NCI-H1694 (cell line): ENCODE measurements around the gene EWSR1.

Source experiments
- DNase-seq: peaks from one replicate; lab custom pipeline; 2025; lab: John Stamatoyannopoulos, UW

Gene EWSR1

DNA sequence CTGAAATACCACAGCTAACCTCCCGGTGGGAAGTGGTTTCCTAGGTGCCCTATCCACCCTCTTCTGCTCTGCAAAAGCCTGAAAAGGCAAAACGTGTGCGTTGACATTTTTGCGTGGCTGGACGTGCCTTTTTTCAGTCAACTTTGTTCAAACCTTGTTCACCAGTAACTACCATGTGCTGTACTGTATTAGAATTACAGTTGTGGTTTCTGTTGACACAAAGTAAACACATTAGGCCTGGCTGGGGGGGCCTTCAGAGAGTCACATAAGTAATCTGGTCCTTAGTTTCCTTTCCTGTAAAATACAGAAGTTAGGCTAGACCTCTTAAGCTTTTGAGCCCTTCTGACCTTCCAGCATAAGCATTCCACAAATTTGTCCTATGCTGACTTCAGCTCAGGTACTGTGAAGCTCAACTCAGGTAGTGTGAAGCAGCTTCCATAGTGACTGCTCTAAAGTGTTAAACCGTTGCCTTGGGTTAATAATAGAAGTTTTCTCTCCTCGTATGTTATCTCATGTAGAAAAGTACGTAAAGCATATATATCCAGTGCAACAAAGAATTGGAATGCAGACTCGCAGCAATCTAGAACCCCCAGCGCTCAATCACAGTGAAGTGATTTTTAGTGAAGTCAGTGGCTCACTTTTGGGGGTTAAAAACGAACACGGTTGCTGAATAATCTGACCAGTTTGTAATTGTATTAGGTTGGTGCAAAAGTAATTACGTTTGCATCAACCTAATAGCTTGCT lies 1.8 kb downstream of the EWSR1 start:
- DNase-seq, result no peak

DNA sequence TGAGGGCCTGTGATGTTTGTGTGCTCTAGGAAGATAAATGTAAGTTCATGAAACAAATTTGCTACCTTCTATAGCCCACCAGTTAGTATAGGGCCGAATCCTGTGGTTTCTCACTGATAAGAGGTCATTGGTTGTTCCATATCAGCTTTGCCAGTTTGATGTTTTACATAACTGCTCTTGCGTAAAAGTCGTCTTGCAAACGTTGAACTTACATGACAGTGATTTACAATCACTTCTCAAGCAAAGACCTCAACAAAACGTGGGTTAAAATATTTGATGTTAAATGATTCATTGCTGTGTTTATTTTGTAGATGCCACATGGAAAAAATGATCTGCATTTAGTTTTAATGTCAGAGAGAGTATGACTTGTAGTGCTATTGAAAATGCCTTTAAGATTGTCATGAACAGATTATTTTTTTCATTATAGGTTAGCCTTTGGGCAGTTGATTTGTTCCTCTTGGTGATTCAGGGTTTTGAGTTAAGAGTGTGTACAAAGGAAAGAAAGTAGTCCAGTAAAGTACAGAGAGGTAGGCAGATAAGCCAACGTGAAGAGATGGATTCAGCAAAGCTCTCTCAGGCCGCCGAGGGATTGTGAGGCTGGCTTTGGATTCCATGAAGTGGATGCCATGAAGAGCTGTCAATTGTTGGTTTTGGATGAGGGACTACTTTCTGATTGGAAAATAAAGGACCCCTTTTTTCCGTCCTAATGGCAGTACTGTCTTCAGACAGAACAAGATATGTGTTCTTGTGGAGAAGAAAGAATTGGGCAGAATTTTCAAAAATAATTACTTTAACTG lies 2.6 kb downstream of the EWSR1 start:
- no peak for DNase-seq

DNA sequence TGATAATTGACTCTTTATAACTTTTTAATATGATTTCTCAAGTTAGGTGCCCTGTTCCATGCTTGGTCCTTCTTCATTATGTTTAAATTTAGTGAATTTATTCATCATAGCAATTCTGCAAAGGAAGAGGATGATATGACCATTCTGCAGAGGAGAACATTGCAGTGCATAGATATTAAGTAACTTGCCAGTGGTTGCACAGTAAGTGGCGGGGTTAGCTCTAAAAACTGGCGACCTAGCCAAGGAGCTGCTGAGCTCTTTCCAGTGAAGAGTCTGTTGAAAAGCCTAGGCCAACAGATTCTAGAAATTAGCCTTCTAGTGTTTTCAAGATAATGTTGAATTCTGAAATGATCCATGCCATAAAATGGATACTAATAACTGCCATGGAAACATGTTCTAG lies 4.6 kb downstream of the EWSR1 start:
- DNase-seq, result no peak

DNA sequence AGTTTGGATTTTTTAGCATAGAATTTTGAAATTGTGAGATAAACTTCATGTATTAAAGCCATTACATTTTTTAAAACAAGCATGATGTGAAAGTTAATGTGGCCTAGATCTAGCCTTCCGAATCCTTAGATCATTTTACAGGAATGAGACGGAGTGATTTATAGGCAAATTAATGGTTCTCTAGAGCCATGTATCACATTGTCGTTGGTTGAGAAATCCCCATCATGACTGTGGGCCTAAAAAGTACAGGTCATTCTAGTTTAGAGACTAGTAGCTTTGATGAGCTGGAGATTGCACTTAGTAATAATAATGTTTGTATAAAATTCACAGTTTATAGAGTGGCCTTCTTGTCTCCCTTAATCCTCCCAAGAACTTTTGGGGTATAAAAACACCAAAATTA lies 7.1 kb downstream of the EWSR1 start:
- no peak for DNase-seq

DNA sequence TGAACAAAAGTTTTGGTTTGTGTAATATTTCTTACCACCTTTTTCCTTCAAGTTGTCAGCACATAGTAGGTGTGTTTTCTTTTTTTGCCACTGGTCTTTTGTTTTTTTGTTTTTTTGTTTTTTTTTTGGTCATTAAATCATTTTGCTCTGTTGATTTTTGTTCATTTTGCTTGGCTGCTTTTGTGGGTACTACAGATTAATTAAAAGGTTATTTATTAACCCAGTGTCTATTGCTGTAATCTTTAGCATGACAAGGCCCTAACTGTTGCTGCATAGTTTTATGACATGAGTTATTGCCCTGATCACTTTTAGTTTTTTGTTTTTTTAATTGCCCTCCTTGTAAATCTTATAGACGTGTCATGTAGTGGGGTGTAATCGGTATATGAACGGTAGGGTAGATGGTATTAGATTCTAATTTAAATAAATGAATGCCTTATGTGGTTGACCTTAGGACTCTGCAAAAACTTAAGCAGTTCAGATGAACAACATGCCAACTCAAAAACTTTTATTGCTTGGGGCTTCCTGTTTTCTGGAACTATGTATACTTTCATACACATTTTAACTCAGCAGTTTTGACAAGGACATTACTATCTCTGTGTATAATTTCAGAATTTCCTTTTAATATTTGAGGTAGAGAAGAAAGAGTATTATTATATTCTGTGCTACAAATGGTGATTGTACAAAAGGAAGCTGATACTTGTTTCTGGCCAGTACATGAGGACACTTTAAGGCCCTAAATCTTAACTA lies 7.9 kb downstream of the EWSR1 start:
- no peak for DNase-seq

GRCh38 chr22:29277927-29278326 lies 9.9 kb downstream of the EWSR1 start:
- DNase-seq, result no peak

DNA sequence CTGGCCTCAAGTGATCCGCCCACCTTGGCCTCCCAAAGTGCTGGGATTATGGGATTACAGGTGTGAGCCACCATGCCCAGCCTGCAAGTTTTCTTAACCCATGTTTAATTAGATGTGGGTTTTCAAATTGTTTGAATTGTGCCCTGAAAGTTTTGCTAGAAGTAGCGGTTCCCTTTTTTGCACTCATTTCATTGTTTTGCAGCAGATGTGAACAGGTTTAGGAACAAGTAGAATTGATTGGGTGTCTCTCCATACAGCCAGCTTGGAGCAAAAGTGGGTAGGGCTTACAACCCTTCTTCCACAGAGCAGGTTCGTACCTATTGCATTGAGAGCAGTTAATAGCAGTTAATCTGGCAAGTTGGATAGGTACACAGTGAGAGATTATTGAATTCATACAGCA lies 16.1 kb downstream of the EWSR1 start:
- no peak for DNase-seq

DNA sequence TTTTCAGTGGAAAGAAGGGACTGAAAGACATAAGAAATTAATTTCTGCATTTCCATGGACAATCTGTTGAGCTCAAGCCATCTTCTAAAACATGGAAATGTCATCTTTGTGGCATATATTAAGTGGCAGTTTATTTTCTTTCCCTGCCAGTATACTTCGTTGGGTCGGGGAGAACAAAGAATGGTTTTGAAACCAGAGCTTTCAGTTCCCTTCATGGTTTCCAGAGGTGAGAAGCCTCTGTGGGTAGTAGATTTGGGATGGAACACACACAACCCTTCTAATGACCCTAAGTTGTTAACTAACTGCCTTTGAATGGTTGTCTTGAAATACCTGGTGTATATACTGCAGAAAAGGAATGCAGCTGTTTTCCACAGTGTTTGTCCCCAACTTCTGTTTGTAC lies 20.8 kb downstream of the EWSR1 start:
- DNase-seq, result no peak

GRCh38 chr22:29290061-29290460 lies 22.0 kb downstream of the EWSR1 start:
- DNase-seq, result no peak

DNA sequence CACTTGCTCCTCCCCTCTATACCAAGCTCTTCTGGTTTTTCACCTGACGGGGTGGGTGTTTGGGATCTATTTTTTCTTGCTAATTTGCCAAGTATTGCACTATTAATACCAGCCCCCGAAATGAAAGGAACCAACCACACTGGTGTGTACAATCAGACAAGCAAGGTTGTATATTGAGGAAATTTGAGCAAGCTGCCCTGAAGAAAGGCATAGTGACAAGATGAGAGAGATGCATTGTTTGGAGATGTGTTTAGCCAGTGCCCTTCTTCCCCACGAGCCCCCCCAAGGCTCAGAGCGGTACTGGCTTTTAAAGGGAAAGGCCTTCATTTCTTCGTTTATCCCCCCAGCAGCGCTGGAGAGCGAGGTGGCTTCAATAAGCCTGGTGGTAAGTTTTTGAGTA lies 23.1 kb downstream of the EWSR1 start:
- no peak for DNase-seq

GRCh38 chr22:29292379-29292778 lies 24.3 kb downstream of the EWSR1 start:
- DNase-seq, result no peak

DNA sequence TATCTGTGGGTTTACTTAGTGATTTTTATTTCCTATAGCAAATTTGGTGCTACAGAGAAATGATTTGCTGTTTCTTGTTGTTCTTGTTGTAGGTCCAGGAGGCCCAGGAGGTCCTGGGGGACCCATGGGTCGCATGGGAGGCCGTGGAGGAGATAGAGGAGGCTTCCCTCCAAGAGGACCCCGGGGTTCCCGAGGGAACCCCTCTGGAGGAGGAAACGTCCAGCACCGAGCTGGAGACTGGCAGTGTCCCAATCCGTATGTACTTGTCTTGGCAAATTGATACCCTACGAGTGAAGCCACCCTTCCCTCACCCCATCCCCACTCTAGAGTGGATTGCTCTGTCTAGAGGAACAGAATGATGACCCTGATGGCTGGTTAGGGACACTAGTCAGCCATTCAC lies 30.6 kb downstream of the EWSR1 start:
- DNase-seq, result no peak

DNA sequence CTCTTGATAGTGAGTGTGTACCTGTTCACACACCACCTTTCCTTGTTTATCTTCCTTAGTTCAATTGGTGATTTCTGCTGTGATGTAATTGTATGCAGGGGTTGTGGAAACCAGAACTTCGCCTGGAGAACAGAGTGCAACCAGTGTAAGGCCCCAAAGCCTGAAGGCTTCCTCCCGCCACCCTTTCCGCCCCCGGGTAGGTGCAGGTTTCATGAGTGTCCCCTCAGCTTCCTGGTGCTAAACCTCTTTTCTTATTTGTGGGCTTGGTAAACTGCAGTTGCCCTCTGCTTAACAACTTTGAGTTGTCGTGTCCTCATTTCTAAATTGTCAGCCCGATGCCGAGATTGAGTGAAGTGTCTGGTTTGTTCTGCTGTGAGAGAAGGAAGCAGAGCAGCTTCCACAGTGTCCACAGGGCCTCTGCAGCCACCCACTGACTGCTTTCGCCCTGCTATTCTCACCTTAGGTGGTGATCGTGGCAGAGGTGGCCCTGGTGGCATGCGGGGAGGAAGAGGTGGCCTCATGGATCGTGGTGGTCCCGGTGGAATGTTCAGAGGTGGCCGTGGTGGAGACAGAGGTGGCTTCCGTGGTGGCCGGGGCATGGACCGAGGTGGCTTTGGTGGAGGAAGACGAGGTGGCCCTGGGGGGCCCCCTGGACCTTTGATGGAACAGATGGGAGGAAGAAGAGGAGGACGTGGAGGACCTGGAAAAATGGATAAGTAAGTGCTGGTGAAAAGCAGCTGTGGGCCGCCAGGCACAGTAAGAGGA lies 31.2 kb downstream of the EWSR1 start:
- DNase-seq, result no peak

- no peak for DNase-seq
Measured at GRCh38 chr22:29300467-29300806, 32.4 kb downstream of the EWSR1 start.

GRCh38 chr22:29300807-29301601 lies 32.9 kb downstream of the EWSR1 start:
- DNase-seq, result no peak

DNA sequence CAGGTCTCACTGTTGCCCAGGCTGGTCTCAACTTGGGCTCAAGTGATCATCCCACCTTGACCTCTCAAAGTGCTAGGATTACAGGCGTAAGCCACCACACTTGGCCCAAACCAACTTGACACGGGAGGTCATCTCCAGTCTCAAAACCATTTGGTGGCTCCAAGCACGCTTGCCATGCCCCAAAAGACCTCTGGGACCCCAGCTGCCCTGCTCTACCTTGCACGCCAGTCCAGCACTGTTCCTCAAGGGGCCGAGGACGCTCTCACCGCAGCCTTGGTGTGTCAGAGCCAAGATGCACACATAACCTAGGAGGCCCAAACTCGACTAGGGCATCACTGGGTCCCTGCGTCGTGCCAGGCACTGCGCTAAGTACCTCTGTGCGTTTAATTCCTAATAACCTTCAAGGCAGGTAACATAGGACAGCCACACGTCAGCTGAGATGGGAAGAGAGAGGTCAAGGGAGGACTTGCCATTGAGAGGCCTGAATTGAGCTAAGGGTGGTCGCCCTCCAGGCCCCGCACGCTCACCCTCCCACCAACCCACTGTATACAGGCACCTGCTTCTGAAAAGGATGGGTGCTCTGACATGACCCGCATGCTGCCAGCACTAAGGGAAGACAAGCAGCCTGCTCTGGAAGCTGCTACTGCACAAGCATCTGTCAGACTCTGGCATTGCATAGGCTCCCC lies 33.8 kb downstream of the EWSR1 start:
- DNase-seq, result no peak

DNA sequence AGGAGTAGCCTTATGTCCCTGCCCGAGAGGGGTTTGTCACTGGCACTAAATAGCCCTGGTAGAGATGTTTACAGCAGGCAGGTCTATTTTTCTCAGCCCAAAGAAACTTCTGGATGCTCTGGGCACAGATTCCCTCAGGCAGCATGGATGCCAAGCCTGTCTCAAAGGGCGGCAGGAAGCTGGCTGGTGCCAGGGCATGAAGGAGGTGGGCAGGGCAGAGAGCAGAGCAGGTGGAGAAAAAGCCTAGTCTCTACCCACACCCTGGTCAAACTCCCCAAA lies 34.3 kb downstream of the EWSR1 start:
- peak; percentile 34 for DNase-seq

GRCh38 chr22:29302681-29303465 lies 34.8 kb downstream of the EWSR1 start:
- peak; percentile 20 for DNase-seq

GRCh38 chr22:29305836-29306174 lies 37.7 kb downstream of the EWSR1 start:
- no peak for DNase-seq

DNA sequence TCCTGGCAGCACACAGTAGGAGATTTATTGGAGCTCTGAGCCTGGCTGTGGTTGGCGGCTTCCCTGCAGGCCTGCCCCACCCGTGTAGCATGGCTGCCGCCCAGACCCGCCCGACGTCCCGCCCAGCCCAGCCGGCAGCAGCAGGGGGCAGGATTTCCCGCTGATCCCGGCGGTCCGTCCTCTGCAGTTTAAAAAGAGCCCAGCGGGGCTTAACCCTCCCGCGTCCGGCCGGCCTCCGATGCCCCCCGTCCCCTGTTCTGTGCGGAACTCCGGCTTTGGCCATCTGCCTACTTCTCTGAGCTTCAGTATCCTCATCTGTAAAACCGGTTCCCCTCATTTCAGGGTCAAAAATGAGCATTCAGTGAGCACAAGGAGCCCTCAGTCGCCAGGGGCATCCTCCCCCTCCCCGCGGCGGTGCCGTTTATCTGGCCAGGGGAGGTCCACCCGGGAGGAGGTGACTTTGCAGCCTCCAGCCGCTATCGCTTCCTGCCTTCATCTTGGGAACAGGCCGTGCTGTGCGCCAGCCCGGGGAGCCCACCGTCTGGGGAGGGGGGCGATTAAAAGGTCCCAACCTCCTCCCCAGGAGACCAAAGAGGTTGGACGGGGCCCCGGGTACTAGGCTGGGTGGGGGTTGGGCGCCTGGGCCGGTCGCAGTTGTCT lies 38.2 kb downstream of the EWSR1 start, which contains the start of gene GAS2L1:
Gene GAS2L1 (plus strand): TSS at position 476 of the 660 bp plus-strand sequence. CDS start 1,456 bp downstream, outside the sequence.
- peak; percentile 47 for DNase-seq
